Amniotic stem cell (primary cell): ENCODE measurements around the gene COG8.

Source experiments
- DNase-seq: peaks from one replicate; lab custom pipeline; 2025; lab: John Stamatoyannopoulos, UW

COG8 gene

DNA sequence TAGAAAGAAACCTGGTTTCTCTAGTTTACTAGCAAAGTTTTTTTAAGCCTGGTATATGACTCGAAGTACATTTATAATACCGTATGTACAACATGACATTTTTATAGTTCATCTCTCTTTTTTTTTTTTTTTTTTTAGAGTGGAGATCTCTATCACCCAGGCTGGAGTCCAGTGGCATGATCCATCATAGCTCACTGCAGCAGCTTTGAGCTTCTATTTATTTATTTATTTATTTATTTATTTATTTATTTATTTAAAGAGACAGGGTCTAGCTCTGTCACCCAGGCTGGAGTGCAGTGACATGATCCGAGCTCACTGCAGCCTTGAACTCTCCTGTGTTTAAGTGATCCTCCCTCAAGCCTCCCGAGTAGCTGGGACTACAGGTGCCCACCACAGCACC is 54.1 kb downstream of the COG8 start:
- DNase-seq = no peak

GRCh38 chr16:69283851-69284250 is 55.5 kb downstream of the COG8 start:
- no peak for DNase-seq

GRCh38 chr16:69277413-69277812 is 62.0 kb downstream of the COG8 start:
- DNase-seq = no peak
